CD4-positive, alpha-beta T cell (primary cell): Measurements from ENCODE around the gene ADGRE2. TPM values are rescaled to one million over a fixed set of nuclear protein-coding genes. Genes with fewer than 3 reads are reported as not detected.

Source experiments
- ATAC-seq: fragments of 200-7000 bp; cut with Tn5 transposase; one replicate; pipeline ENCODE4 v1.10.0; 2022; ENCODE audit warnings: mild to moderate bottlenecking; ENCODE audit not compliant: poor library complexity
- CTCF ChIA-PET: fragments of 350-600 bp; sonication (Branson Sonifier 250); formaldehyde crosslinking; loops from one replicate; lab custom pipeline; 2021; ENCODE audit warnings: antibody characterized with exemption, inconsistent platforms; lab: Charles Lee
- POLR2A ChIA-PET: fragments of 350-600 bp; sonication (Branson Sonifier 250); formaldehyde crosslinking; loops from one replicate; lab custom pipeline; 2021; ENCODE audit warnings: antibody characterized with exemption, inconsistent platforms; lab: Charles Lee
- DNase-seq, 14 experiments: peaks; one replicate each; pipeline ENCODE4 v3.0.0-alpha.2; 2013 to 2020; ENCODE audit warnings: mixed read lengths in 2 of 14
- H3K27ac ChIP-seq, 2 donors: one replicate each; pipeline versions ENCODE4 v1.5.1 to v1.7.0; 2013; ENCODE audit warnings: low read length in 2 of 2, low read depth in 1 of 2, mild to moderate bottlenecking in 1 of 2
- H3K27me3 ChIP-seq, 2 experiments: 1 replicate in 1 of 2; 2 replicates in 1 of 2; pipeline versions ENCODE4 v1.6.1 to v1.7.0; 2013; ENCODE audit warnings: low read length in 2 of 2, control low read depth in 1 of 2, mild to moderate bottlenecking in 1 of 2, moderate library complexity in 1 of 2; ENCODE audit not compliant: insufficient read depth in 2 of 2, control insufficient read depth in 1 of 2
- H3K36me3 ChIP-seq: one replicate; pipeline ENCODE4 v1.6.1; 2013; ENCODE audit warnings: low read length, control low read depth; ENCODE audit not compliant: insufficient read depth
- H3K4me1 ChIP-seq: one replicate; pipeline ENCODE4 v1.6.1; 2013; ENCODE audit warnings: low read length, control low read depth; ENCODE audit not compliant: insufficient read depth
- H3K4me3 ChIP-seq: one replicate; pipeline ENCODE4 v1.5.1; 2013; ENCODE audit warnings: mild to moderate bottlenecking, low read length, moderate library complexity
- H3K9me3 ChIP-seq, 2 experiments: 1 replicate in 1 of 2; 2 replicates in 1 of 2; pipeline versions ENCODE4 v1.6.1 to v1.7.0; 2013; ENCODE audit warnings: low read length in 2 of 2, mild to moderate bottlenecking in 2 of 2, control low read depth in 1 of 2, moderate library complexity in 1 of 2; ENCODE audit not compliant: control insufficient read depth in 1 of 2, insufficient read depth in 1 of 2
- H3K27ac Mint-ChIP-seq: one replicate; pipeline ENCODE4 v1.8.0; 2020; ENCODE audit warnings: mixed read lengths
- H3K27me3 Mint-ChIP-seq: one replicate; pipeline ENCODE4 v1.8.0; 2021; ENCODE audit warnings: mixed read lengths
- H3K36me3 Mint-ChIP-seq: one replicate; pipeline ENCODE4 v1.8.0; 2021; ENCODE audit warnings: low read depth, mixed read lengths
- H3K4me1 Mint-ChIP-seq: one replicate; pipeline ENCODE4 v1.8.0; 2021; ENCODE audit warnings: low read depth, mixed read lengths
- H3K4me3 Mint-ChIP-seq: one replicate; pipeline ENCODE4 v1.8.0; 2020; ENCODE audit warnings: mild to moderate bottlenecking, mixed read lengths
- H3K9me3 Mint-ChIP-seq: one replicate; pipeline ENCODE4 v1.8.0; 2020; ENCODE audit warnings: mixed read lengths
- intact Hi-C, 2 experiments: fragments of 100-400 bp; cut with DNase I in 1 of 2; cut with micrococcal nuclease in 1 of 2; formaldehyde crosslinking; loops; one replicate each; pipeline versions ENCODE4 v1.15.1 to v1.9.0; 2023 to 2025; cut with DNase I, micrococcal nuclease
- total RNA-seq, 174 experiments: library from RNA in 2 of 174; stranded (reverse) in 2 of 174; gene quantifications; one replicate each; pipeline ENCODE4 v1.2.3 and lab custom pipeline; 2021 to 2026
- TF ChIP-seq, protein P1 (sequence below): fragments of 200-600 bp; IDR thresholded peaks from one replicate; pipeline ENCODE4 v1.8.0; 2022; ENCODE audit warnings: antibody characterized with exemption, mild to moderate bottlenecking

ADGRE2 gene
- total RNA-seq, 2 experiments from 2014 or later = 3.0 to 3.8 TPM

GRCh38 chr19:14735915-14736314, 42.4 kb downstream of the ADGRE2 start:
- POLR2A ChIA-PET = no interaction called here

GRCh38 chr19:14733574-14733973, 44.8 kb downstream of the ADGRE2 start:
- ChIA-PET POLR2A (no interaction called here), CTCF (no interaction called here)
- intact Hi-C loops = no loop called here
- H3K4me3 Mint-ChIP-seq = no peak overlapping the region
- TF ChIP-seq, protein P1, sequence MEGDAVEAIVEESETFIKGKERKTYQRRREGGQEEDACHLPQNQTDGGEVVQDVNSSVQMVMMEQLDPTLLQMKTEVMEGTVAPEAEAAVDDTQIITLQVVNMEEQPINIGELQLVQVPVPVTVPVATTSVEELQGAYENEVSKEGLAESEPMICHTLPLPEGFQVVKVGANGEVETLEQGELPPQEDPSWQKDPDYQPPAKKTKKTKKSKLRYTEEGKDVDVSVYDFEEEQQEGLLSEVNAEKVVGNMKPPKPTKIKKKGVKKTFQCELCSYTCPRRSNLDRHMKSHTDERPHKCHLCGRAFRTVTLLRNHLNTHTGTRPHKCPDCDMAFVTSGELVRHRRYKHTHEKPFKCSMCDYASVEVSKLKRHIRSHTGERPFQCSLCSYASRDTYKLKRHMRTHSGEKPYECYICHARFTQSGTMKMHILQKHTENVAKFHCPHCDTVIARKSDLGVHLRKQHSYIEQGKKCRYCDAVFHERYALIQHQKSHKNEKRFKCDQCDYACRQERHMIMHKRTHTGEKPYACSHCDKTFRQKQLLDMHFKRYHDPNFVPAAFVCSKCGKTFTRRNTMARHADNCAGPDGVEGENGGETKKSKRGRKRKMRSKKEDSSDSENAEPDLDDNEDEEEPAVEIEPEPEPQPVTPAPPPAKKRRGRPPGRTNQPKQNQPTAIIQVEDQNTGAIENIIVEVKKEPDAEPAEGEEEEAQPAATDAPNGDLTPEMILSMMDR = no peak
- no peak for DNase-seq
- ATAC-seq = no peak
- no peaks in the 10 kb centered on the region for H3K4me1 ChIP-seq
- H3K27me3 Mint-ChIP-seq = peaks cover 4% of the 10 kb centered on the region
- H3K27ac Mint-ChIP-seq = no peak overlapping the region
- no peak overlapping the region for H3K4me3 ChIP-seq
- H3K27ac ChIP-seq = no peak overlapping the region
- H3K36me3 Mint-ChIP-seq = peaks cover under 1% of the 10 kb centered on the region
- peaks cover 0 to 3% of the 10 kb centered on the region in 2 experiments for H3K27me3 ChIP-seq
- H3K4me1 Mint-ChIP-seq = no peaks in the 10 kb centered on the region
- H3K36me3 ChIP-seq = no peaks in the 10 kb centered on the region
- peaks cover 8% of the 10 kb centered on the region for H3K9me3 Mint-ChIP-seq
- peaks cover 8 to 15% of the 10 kb centered on the region in 2 experiments for H3K9me3 ChIP-seq

More at GRCh38 chr19:14735915-14736314, 42.4 kb downstream of the ADGRE2 start:
- Mint-ChIP-seq H3K27me3 (peaks cover 4% of the 10 kb centered on the region), H3K27ac (no peak overlapping the region), H3K4me3 (no peak overlapping the region), H3K36me3 (no peaks in the 10 kb centered on the region), H3K9me3 (no peaks in the 10 kb centered on the region), H3K4me1 (no peaks in the 10 kb centered on the region)
- intact Hi-C loops = no loop called here
- no peak for ATAC-seq
- Histone ChIP-seq H3K4me1 (no peaks in the 10 kb centered on the region), H3K27ac (no peak overlapping the region), H3K4me3 (no peak overlapping the region), H3K9me3 (peaks cover 0 to 4% of the 10 kb centered on the region in 2 experiments), H3K27me3 (peaks cover 0 to 3% of the 10 kb centered on the region in 2 experiments), H3K36me3 (no peaks in the 10 kb centered on the region)
- TF ChIP-seq, protein P1 = no peak
- CTCF ChIA-PET = no interaction called here
- no peak for DNase-seq

DNA sequence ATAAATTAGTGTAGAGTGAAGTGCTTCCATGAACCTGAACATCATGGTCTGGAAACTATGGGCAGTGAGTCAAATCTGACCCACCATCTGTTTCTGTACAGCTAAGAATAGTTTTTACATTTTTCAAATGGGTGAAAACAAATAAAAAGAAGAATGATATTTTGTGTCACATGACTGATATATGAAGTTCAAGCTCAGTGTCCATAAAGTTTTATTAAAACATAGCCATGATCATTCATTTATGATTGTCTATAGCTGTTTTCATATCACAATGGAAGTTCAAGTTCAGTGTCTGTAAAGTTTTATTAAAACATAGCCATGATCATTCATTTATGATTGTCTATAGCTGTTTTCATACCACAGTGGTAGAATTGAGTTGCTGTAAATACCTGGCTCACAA, 45.9 kb downstream of the ADGRE2 start:
- Mint-ChIP-seq H3K4me1 (no peaks in the 10 kb centered on the region), H3K9me3 (peaks cover 12% of the 10 kb centered on the region), H3K27me3 (peaks cover 4% of the 10 kb centered on the region), H3K27ac (no peak overlapping the region), H3K36me3 (peaks cover 6% of the 10 kb centered on the region), H3K4me3 (no peak overlapping the region)
- no peak overlapping the region for H3K4me3 ChIP-seq
- intact Hi-C loops = no loop called here
- DNase-seq = no peak
- no peak for ATAC-seq
- H3K27me3 ChIP-seq = peaks cover 0 to 3% of the 10 kb centered on the region in 2 experiments
- no peak overlapping the region for H3K27ac ChIP-seq
- no peaks in the 10 kb centered on the region for H3K4me1 ChIP-seq
- POLR2A ChIA-PET = no interaction called here
- peaks cover 14 to 22% of the 10 kb centered on the region in 2 experiments for H3K9me3 ChIP-seq
- CTCF ChIA-PET = no interaction called here
- H3K36me3 ChIP-seq = no peaks in the 10 kb centered on the region
- TF ChIP-seq, protein P1 = no peak
